Ureter (tissue), 1 donor: ENCODE data around the gene ZNF512B. TPM values are rescaled to one million over a fixed set of nuclear protein-coding genes. Genes with fewer than 3 reads are reported as not detected.
"Not testable (repeated sequence)": the region's sequence is repeated elsewhere in the genome, so short reads cannot be mapped to it uniquely, and the experiment has no call there.

Source experiments
- DNase-seq: peaks from one replicate; pipeline ENCODE4 v3.0.0-alpha.2; 2020; ENCODE audit warnings: low spot score
- total RNA-seq: library from RNA; stranded (reverse); gene quantifications from one replicate; pipeline ENCODE4 v1.2.4, GENCODE V29; 2023
- donor health status: DM: yes; HTN: yes; CAD: no.

The ZNF512B gene, protein sequence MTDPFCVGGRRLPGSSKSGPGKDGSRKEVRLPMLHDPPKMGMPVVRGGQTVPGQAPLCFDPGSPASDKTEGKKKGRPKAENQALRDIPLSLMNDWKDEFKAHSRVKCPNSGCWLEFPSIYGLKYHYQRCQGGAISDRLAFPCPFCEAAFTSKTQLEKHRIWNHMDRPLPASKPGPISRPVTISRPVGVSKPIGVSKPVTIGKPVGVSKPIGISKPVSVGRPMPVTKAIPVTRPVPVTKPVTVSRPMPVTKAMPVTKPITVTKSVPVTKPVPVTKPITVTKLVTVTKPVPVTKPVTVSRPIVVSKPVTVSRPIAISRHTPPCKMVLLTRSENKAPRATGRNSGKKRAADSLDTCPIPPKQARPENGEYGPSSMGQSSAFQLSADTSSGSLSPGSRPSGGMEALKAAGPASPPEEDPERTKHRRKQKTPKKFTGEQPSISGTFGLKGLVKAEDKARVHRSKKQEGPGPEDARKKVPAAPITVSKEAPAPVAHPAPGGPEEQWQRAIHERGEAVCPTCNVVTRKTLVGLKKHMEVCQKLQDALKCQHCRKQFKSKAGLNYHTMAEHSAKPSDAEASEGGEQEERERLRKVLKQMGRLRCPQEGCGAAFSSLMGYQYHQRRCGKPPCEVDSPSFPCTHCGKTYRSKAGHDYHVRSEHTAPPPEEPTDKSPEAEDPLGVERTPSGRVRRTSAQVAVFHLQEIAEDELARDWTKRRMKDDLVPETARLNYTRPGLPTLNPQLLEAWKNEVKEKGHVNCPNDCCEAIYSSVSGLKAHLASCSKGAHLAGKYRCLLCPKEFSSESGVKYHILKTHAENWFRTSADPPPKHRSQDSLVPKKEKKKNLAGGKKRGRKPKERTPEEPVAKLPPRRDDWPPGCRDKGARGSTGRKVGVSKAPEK
- total RNA-seq = 31.2 TPM

GRCh38 chr20:63969838-63970713 is at the start of gene ZNF512B:
TSS of gene ZNF512B (minus strand) at chr20:63969930. CDS start at chr20:63967950, 1,980 bp downstream.
- peak; percentile 59 for DNase-seq

- no peak for DNase-seq
Observed at GRCh38 chr20:64015635-64016034, 45.9 kb upstream of the ZNF512B start.

DNA sequence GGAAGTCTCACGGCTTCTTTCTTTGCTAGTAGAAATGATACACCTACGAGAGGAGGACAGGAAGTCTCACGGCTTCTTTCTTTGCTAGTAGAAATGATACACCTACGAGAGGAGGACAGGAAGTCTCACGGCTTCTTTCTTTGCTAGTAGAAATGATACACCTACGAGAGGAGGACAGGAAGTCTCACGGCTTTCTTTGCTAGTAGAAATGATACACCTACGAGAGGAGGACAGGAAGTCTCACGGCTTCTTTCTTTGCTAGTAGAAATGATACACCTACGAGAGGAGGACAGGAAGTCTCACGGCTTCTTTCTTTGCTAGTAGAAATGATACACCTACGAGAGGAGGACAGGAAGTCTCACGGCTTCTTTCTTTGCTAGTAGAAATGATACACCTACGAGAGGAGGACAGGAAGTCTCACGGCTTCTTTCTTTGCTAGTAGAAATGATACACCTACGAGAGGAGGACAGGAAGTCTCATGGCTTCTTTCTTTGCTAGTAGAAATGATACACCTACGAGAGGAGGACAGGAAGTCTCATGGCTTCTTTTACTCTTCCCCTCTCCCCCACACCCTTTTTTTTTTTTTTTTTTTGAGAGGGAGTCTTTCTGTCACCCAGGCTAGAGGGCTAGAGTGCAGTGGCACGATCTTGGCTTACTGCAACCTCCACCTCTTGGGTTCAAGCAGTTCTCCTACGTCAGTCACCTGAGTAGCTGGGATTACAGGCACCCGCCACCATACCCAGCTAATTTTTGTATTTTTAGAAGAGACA is 42.8 kb upstream of the ZNF512B start:
- DNase-seq = not testable (repeated sequence)

- DNase-seq = no peak
Observed at GRCh38 chr20:64011366-64011779, 41.6 kb upstream of the ZNF512B start.

DNA sequence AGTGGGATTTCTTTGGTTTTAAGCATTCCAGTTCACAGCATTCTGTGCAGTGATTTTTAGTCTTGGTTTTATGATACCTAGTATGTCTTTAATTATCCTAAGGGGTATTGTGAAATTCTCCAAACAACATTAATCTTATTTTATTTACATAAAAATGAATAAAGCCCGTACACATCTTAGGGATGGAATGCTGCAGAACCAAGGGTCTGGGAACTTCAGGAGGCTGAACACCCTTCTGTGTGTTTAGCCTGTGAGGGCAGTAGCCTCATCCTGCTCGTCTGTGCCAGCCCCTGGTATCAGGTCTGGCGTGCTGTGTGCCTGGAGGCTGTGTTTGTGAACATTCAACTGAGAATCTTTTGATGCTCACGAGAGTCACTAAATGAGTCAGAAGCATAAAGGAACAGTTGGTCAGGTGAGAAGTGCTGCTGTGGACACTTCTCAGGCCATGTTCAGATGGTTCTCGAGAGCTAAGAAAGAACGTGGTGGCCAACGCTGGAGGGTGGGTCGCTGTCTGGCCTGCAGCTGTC is 41.0 kb upstream of the ZNF512B start:
- DNase-seq = no peak

DNA sequence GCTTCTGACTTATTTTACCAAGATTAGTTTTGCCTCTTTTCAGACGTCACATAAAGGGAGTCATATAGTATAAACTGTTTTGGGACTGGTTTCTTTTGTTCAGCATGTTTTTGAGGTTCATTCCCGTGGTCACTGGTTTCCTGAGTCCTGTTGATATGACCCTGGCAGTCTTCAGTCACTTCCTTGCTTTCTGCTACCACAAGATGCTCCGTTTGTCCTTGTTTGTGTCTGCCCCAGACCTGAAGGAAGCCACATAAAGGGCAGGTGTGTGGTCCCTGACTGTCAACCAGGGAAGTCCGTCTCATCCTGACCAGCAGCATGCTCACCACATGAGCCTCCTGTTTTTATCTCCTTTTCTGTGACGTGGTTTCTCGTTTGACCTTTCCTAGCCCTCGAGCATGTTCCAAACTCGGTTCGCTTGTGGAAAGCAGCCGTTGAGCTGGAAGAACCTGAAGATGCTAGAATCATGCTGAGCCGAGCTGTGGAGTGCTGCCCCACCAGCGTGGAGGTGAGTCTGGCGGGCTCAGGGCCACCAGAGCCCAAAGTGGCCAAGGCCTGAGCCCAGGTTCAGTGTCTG is 40.2 kb upstream of the ZNF512B start:
- DNase-seq = no peak

GRCh38 chr20:64006902-64007301 is 37.2 kb upstream of the ZNF512B start:
- DNase-seq = no peak

DNA sequence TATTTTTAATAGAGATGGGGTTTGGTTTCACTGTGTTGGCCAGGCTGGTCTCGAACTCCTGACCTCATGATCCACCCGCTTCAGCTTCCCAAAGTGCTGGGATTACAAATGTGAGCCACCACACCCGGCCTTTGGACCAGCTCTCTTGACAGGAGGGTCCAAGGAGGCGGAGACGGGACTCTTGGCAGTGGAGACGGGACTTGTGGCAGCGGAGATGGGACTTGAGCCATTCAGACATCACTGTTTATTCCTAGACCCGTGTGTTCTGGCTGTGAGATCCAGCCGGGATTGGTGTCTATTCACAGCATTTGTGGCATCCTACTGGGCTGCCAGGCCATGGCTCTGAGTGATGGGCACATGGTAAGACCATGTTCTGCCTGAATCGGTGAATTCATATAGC is 36.8 kb upstream of the ZNF512B start:
- DNase-seq = no peak

DNA sequence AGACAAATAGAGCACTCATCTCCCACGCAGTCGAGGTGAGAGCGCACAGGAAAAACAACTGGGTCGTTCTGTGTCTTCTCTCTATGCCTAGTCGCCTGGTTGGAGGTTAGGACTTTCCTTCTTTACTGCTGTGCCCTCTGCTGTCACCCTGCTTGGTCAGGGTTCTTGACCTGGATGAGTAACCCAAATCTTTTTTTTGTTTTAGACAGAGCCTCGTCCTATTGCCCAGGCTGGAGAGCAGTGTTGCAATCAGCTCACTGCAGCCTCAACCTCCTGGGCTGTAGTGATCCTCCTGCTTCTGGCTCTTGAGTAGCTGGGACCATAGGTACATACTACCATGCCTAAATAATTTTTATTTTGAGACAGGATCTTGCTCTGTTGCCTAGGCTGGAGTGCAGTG is 35.7 kb upstream of the ZNF512B start:
- no peak for DNase-seq

DNA sequence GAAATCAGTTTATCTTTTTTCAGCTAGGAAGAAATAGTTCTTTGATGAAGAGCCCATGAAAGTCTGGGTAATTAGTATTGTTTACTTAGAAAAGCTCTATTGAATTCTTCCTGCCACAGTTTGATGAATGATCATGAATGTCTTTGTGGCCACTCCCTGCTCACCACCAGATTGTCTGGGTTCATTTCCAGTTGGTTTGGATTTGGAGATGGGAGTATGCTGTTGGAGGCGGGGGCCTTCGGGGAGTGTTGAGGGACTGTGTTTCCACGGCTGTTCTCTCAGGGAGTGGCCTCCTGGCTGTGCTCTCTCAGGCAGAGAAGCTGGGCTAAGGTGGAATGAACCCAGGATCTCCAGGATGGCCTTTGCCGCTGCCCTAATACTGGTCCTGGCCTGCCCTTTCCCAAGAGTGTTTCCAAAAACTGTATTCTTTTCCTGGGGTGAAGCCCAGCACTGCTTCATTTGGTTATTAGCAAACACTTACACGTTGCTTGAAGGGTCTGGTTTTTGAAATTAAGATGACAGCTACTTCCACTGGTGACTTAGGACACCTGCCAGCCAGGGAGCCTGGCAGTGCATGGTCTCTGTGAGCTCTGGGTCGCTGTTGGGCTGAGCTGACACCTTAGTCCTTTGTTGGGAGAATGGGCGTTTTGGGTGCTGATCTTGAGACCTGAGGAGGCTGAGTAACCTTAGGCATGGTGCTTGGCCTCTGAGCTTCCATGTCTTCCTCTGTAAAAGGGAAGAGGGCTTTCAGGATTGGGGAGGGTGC is 34.4 kb upstream of the ZNF512B start:
- no peak for DNase-seq

DNA sequence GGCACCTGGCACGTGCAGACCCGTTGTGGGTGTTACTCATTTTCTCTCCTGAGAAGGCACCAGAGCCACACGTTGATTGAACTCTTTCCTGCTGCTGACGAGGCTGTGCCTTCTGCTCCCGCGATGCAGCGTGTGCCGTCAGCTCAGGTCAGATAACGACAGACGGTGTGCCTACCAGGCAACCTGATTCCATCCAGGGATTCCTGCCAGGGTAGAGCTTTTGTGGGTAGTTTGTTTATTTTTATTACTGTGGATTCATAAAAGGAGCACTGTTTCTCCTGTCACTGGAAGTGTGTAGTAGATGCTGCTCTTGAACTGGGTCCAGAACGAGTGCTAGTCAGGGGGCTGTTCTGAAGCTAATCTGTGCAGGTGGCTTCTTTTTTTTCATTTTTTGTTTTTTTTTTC is 31.9 kb upstream of the ZNF512B start:
- no peak for DNase-seq

- no peak for DNase-seq
Observed at GRCh38 chr20:64000906-64001305, 31.2 kb upstream of the ZNF512B start.

DNA sequence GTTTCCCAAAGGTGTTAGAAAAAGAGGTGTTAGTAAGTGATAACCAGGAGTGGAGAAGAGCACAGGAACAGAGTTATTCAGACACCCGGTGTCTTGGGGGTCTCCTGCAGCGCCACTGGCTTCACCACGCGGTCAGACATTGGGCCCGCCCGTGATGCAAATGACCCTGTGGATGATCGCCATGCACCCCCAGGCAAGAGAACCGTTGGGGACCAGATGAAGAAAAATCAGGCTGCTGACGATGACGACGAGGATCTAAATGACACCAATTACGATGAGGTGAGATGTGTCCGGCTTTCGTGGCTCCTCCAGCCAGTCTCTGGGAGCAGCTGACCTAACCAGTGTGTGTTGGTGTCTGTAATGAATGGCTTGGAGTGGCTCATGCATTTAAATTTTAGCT is 13.2 kb upstream of the ZNF512B start:
- no peak for DNase-seq

DNA sequence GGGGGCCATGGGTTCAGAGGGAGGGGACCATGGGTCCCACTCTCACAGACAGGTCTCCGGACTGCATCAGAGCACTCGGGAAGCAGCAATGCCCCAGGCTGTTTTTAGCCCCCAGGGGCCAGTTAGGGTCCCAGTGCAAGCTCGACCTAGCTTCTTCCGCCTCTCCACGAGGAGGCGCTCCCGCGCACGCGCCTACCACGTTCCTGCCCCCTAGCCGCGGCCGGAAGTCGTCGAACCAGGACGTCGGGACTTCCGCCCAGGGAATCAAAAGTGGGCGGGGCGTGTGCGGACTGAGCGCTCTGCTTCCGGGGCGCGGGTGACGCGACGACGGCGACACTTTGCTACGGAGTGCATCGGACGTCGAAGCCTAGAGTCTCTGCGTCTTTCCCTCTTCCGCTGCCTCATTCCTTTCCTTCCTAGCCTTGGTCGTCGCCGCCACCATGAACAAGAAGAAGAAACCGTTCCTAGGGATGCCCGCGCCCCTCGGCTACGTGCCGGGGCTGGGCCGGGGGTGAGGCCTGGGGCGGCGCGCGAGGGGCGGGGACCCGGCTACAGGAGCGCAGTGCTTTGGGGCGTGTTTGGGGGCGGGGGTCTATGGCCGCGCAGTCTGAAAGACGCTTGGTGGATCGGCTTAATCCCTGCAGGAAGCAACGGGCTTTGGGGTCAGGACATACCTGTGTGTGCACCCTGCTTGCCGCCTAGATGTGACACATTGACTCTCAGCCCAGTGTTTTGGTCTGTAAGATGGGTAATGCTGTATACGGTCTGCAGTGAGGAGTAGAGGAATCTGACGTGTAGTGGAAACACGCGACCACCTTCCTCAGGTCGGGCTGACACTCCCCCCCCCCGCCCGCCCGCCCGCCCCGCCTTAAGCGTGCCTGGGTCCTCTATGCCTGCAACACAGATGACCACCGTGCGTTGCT is 11.3 kb upstream of the ZNF512B start, which contains the start of gene PRPF6:
Gene PRPF6 (plus strand): TSS at position 327 of the 923 bp plus-strand sequence. CDS start 114 bp downstream, at position 441.
- DNase-seq = peak; percentile 95

GRCh38 chr20:63980317-63980805 is 10.6 kb upstream of the ZNF512B start:
- no peak for DNase-seq

GRCh38 chr20:63979557-63980316 is 10.0 kb upstream of the ZNF512B start, which contains the start of gene SAMD10:
TSS of gene SAMD10 (minus strand) at chr20:63979642. CDS start at chr20:63979467, 175 bp downstream.
- DNase-seq = no peak

GRCh38 chr20:63979229-63979556 is 9.5 kb upstream of the ZNF512B start:
- no peak for DNase-seq
